ENCODE measurements around the gene RANBP3. TPM values are rescaled to one million over a fixed set of nuclear protein-coding genes. Genes with fewer than 3 reads are reported as not detected.
"Not testable (repeated sequence)": the region's sequence is repeated elsewhere in the genome, so short reads cannot be mapped to it uniquely, and the experiment has no call there.

Gene RANBP3
- total RNA-seq, 2 experiments from 2014 or later: 74.3 to 90.2 TPM

DNA sequence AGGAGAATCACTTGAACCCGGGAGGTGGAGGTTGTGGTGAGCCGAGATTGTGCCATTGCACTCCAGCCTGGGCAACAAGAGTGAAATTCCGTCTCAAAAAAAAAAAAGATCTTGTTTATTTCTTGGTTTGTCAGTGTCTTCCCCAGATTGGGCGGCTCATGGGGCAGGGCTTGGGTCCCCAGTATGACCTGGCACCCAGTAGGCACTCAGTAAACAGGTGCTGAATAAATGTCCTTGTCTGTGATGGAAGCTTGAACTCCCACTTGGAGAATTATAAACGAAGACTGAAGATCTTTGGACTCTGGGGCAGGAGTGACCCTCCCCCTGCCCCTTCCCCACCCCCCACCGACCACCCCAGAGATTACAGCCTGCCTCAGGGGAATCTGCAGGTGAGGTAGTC, 97.7 kb downstream of the RANBP3 start:
- no peak overlapping the region for H3K27ac ChIP-seq (ENCODE audit: low read depth, low read length, poor library complexity, severe bottlenecking)
- no peaks in the 10 kb centered on the region for H3K36me3 ChIP-seq (ENCODE audit: insufficient read depth, low read length)
- no peak overlapping the region for H3K4me2 ChIP-seq (ENCODE audit: low read length)
- H3K9me2 ChIP-seq (ENCODE audit: insufficient read depth, low read length): no peaks in the 10 kb centered on the region
- H4K20me1 ChIP-seq (ENCODE audit: insufficient read depth, low read length): no peaks in the 10 kb centered on the region
- H3K79me2 ChIP-seq (ENCODE audit: insufficient read depth, low read depth, low read length): no peaks in the 10 kb centered on the region
- ChIA-PET CTCF (ENCODE audit: unreplicated experiment) (no interaction called here), POLR2A (no interaction called here)
- no peak overlapping the region for H2AFZ ChIP-seq (ENCODE audit: low read length)
- TF ChIP-seq EZH2phosphoT487 (IDR thresholded peaks at IDR 0.05; ENCODE audit: borderline replicate concordance, low read depth, low read length): no peak
- TF ChIP-seq, protein P1, sequence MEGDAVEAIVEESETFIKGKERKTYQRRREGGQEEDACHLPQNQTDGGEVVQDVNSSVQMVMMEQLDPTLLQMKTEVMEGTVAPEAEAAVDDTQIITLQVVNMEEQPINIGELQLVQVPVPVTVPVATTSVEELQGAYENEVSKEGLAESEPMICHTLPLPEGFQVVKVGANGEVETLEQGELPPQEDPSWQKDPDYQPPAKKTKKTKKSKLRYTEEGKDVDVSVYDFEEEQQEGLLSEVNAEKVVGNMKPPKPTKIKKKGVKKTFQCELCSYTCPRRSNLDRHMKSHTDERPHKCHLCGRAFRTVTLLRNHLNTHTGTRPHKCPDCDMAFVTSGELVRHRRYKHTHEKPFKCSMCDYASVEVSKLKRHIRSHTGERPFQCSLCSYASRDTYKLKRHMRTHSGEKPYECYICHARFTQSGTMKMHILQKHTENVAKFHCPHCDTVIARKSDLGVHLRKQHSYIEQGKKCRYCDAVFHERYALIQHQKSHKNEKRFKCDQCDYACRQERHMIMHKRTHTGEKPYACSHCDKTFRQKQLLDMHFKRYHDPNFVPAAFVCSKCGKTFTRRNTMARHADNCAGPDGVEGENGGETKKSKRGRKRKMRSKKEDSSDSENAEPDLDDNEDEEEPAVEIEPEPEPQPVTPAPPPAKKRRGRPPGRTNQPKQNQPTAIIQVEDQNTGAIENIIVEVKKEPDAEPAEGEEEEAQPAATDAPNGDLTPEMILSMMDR (conservative IDR thresholded peaks at IDR 0.05; ENCODE audit: low read length): no peak
- BruUV-seq (replicated peaks): no TSS peak
- H3K4me1 ChIP-seq (ENCODE audit: insufficient read depth, low read length, poor library complexity, severe bottlenecking): peaks cover 8% of the 10 kb centered on the region
- no peaks in the 10 kb centered on the region for H3K9me3 ChIP-seq (ENCODE audit: low read length)
- DNase-seq (ENCODE audit: low spot score): no peak
- H3K4me3 ChIP-seq (ENCODE audit: low read depth, low read length, poor library complexity, severe bottlenecking): no peak overlapping the region
- intact Hi-C loops (cut with micrococcal nuclease; ENCODE audit: unreplicated experiment): no loop called here

DNA sequence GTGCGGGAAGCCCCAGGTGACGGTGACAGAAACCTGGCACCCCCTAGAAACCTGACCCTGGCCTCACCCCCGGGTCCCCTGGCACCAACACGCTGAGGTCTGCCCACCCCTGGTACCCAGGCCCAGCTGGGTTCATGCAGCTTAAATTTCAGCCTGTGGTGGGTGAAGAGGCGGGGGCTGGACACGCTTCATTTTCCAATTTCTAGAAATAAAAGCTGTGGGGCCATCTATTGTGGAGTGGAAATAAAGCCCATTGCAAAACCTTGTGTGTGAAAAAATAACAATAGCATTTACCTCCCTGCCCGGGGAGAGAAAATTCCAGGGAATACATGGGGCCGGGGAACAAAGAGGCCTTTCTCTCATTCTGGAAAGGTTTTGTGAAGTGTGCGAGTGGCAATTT, 100.1 kb downstream of the RANBP3 start:
- TF ChIP-seq EZH2phosphoT487 (IDR thresholded peaks at IDR 0.05; ENCODE audit: borderline replicate concordance, low read depth, low read length): no peak
- TF ChIP-seq, protein P1 (conservative IDR thresholded peaks at IDR 0.05; ENCODE audit: low read length): no peak
- Histone ChIP-seq H3K79me2 (ENCODE audit: insufficient read depth, low read depth, low read length) (no peaks in the 10 kb centered on the region), H2AFZ (ENCODE audit: low read length) (no peak overlapping the region), H3K9me2 (ENCODE audit: insufficient read depth, low read length) (no peaks in the 10 kb centered on the region), H3K4me3 (ENCODE audit: low read depth, low read length, poor library complexity, severe bottlenecking) (no peak overlapping the region), H4K20me1 (ENCODE audit: insufficient read depth, low read length) (no peaks in the 10 kb centered on the region), H3K27ac (ENCODE audit: low read depth, low read length, poor library complexity, severe bottlenecking) (no peak overlapping the region), H3K36me3 (ENCODE audit: insufficient read depth, low read length) (no peaks in the 10 kb centered on the region), H3K4me2 (ENCODE audit: low read length) (no peak overlapping the region), H3K4me1 (ENCODE audit: insufficient read depth, low read length, poor library complexity, severe bottlenecking) (peaks cover 8% of the 10 kb centered on the region), H3K9me3 (ENCODE audit: low read length) (no peaks in the 10 kb centered on the region)
- no peak for DNase-seq (ENCODE audit: low spot score)
- BruUV-seq (replicated peaks): no TSS peak
- intact Hi-C loops (cut with micrococcal nuclease; ENCODE audit: unreplicated experiment): no loop called here
- CTCF ChIA-PET (ENCODE audit: unreplicated experiment): no interaction called here
- POLR2A ChIA-PET: interaction anchor here (0.6 kb wide), 1 partner anchor 22 kb away, joined by 3 read pairs; no protein-coding TSS in a partner anchor

DNA sequence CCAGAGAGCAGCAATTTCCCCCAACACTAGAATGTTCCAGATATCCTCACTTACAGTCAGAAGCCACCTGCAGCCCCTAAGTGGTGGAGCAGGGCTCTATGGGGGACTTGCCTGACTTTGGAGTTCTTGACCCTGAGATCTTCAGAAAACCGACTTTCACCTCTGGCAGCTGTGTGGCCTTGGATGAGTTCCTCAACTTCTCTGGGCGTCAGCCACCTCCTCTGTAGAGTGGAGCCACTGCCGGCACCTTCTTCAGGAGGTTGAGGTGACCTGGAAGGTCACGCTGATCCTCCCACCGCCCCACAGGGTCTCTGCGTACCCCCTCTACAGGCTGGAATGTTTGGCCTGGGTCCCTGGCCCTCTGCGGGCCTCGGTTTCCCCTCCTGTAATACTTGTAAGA, 100.5 kb downstream of the RANBP3 start:
- H3K36me3 ChIP-seq (ENCODE audit: insufficient read depth, low read length): no peaks in the 10 kb centered on the region
- H3K27ac ChIP-seq (ENCODE audit: low read depth, low read length, poor library complexity, severe bottlenecking): no peak overlapping the region
- no peaks in the 10 kb centered on the region for H3K9me3 ChIP-seq (ENCODE audit: low read length)
- no peak for TF ChIP-seq EZH2phosphoT487 (IDR thresholded peaks at IDR 0.05; ENCODE audit: borderline replicate concordance, low read depth, low read length)
- TF ChIP-seq, protein P1 (conservative IDR thresholded peaks at IDR 0.05; ENCODE audit: low read length): no peak
- no peaks in the 10 kb centered on the region for H3K79me2 ChIP-seq (ENCODE audit: insufficient read depth, low read depth, low read length)
- POLR2A ChIA-PET: no interaction called here
- no peaks in the 10 kb centered on the region for H4K20me1 ChIP-seq (ENCODE audit: insufficient read depth, low read length)
- H3K4me2 ChIP-seq (ENCODE audit: low read length): no peak overlapping the region
- no peak for DNase-seq (ENCODE audit: low spot score)
- H3K4me3 ChIP-seq (ENCODE audit: low read depth, low read length, poor library complexity, severe bottlenecking): no peak overlapping the region
- CTCF ChIA-PET (ENCODE audit: unreplicated experiment): no interaction called here
- H2AFZ ChIP-seq (ENCODE audit: low read length): no peak overlapping the region
- no peaks in the 10 kb centered on the region for H3K9me2 ChIP-seq (ENCODE audit: insufficient read depth, low read length)
- peaks cover 8% of the 10 kb centered on the region for H3K4me1 ChIP-seq (ENCODE audit: insufficient read depth, low read length, poor library complexity, severe bottlenecking)
- intact Hi-C loops (cut with micrococcal nuclease; ENCODE audit: unreplicated experiment): no loop called here
- no TSS peak for BruUV-seq (replicated peaks)

DNA sequence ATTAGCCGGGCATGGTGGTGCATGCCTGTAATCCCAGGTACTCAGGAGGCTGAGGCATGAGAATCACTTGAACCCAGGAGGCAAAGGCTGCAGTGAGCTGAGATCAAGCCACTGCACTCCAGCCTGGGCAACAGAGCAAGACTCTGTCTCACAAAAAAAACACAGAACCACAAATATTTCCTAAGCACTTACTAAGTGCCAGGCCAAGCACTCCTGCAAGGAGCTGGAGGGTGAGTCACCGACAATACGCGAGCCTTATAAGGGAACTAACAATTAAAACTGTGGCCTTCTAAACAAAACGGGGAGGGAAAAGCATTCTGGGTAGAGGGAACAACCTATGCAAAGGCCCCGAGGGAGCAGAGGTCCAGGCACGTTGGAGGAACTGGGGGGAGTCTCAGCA, 103.4 kb downstream of the RANBP3 start:
- H3K4me2 ChIP-seq (ENCODE audit: low read length); DNase-seq (ENCODE audit: low spot score); H3K4me3 ChIP-seq (ENCODE audit: low read depth, low read length, poor library complexity, severe bottlenecking); H2AFZ ChIP-seq (ENCODE audit: low read length); CTCF ChIA-PET (ENCODE audit: unreplicated experiment); H4K20me1 ChIP-seq (ENCODE audit: insufficient read depth, low read length); H3K9me3 ChIP-seq (ENCODE audit: low read length); BruUV-seq (replicated peaks); H3K27ac ChIP-seq (ENCODE audit: low read depth, low read length, poor library complexity, severe bottlenecking); H3K4me1 ChIP-seq (ENCODE audit: insufficient read depth, low read length, poor library complexity, severe bottlenecking); H3K36me3 ChIP-seq (ENCODE audit: insufficient read depth, low read length); intact Hi-C loops (cut with micrococcal nuclease; ENCODE audit: unreplicated experiment); H3K9me2 ChIP-seq (ENCODE audit: insufficient read depth, low read length); H3K79me2 ChIP-seq (ENCODE audit: insufficient read depth, low read depth, low read length): not testable (repeated sequence)
- POLR2A ChIA-PET: interaction anchor here (0.6 kb wide), 1 partner anchor 35 kb away, joined by 4 read pairs; no protein-coding TSS in a partner anchor
